Neutrophil (primary cell): Measurements from ENCODE around the gene F2RL2.

Experiments
- H3K27ac ChIP-seq: fragments of 200-600 bp; sonication (generic); 2 replicates; pipeline ENCODE4 v1.5.1; 2016; ENCODE audit warnings: mild to moderate bottlenecking, moderate library complexity
- H3K27me3 ChIP-seq: fragments of 200-600 bp; sonication (generic); 2 replicates; pipeline ENCODE4 v1.6.0; 2016; ENCODE audit warnings: mild to moderate bottlenecking
- H3K36me3 ChIP-seq: fragments of 200-600 bp; sonication (generic); 2 replicates; pipeline ENCODE4 v1.5.1; 2017
- H3K4me1 ChIP-seq, 2 experiments: fragments of 200-600 bp in 1 of 2; sonication (generic) in 1 of 2; 1 replicate in 1 of 2; 2 replicates in 1 of 2; pipeline versions ENCODE4 v1.5.1 to v1.6.1; 2013 to 2016; ENCODE audit warnings: low read depth in 1 of 2, low read length in 1 of 2, mild to moderate bottlenecking in 1 of 2, moderate library complexity in 1 of 2; ENCODE audit not compliant: control insufficient read depth in 1 of 2, insufficient read depth in 1 of 2
- H3K4me3 ChIP-seq, 2 experiments: fragments of 200-600 bp in 1 of 2; sonication (generic) in 1 of 2; 1 replicate in 1 of 2; 2 replicates in 1 of 2; pipeline ENCODE4 v1.5.1; 2013 to 2016; ENCODE audit warnings: low read depth in 1 of 2, low read length in 1 of 2, mild to moderate bottlenecking in 1 of 2, moderate library complexity in 1 of 2
- H3K9me3 ChIP-seq: fragments of 200-600 bp; sonication (generic); 2 replicates; pipeline ENCODE4 v1.5.1; 2016
- TF ChIP-seq, protein P1 (sequence below): fragments of 200-600 bp; sonication (generic); IDR thresholded peaks from 2 replicates; pipeline ENCODE4 v1.5.1; 2016; ENCODE audit warnings: antibody characterized with exemption

F2RL2 gene

DNA sequence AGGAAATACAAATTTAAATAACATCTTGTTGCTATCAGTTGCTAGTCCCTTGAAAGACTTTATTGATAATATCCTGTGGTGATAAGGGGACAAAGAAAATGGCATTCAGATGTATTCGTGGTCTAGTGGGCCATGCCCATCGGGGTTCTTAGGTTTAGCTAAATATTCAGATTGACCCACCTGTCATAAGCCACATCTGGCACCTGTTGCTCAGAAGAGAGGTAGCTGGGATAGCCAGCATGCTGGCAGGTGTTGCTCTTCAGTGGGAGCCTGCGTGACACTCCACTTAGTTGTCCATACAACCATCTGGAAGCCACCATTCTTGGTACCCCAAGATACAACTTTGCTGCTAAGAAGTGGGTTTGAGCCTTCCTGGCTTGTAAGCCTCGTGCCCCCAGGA, 36.7 kb downstream of the F2RL2 start:
- no peak overlapping the region for H3K27ac ChIP-seq
- H3K4me3 ChIP-seq = no peak overlapping the region
- H3K9me3 ChIP-seq = no peaks in the 10 kb centered on the region
- TF ChIP-seq, protein P1, sequence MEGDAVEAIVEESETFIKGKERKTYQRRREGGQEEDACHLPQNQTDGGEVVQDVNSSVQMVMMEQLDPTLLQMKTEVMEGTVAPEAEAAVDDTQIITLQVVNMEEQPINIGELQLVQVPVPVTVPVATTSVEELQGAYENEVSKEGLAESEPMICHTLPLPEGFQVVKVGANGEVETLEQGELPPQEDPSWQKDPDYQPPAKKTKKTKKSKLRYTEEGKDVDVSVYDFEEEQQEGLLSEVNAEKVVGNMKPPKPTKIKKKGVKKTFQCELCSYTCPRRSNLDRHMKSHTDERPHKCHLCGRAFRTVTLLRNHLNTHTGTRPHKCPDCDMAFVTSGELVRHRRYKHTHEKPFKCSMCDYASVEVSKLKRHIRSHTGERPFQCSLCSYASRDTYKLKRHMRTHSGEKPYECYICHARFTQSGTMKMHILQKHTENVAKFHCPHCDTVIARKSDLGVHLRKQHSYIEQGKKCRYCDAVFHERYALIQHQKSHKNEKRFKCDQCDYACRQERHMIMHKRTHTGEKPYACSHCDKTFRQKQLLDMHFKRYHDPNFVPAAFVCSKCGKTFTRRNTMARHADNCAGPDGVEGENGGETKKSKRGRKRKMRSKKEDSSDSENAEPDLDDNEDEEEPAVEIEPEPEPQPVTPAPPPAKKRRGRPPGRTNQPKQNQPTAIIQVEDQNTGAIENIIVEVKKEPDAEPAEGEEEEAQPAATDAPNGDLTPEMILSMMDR = no peak
- no peaks in the 10 kb centered on the region for H3K27me3 ChIP-seq
- peaks cover 36% of the 10 kb centered on the region for H3K36me3 ChIP-seq
- H3K4me1 ChIP-seq = no peaks in the 10 kb centered on the region

DNA sequence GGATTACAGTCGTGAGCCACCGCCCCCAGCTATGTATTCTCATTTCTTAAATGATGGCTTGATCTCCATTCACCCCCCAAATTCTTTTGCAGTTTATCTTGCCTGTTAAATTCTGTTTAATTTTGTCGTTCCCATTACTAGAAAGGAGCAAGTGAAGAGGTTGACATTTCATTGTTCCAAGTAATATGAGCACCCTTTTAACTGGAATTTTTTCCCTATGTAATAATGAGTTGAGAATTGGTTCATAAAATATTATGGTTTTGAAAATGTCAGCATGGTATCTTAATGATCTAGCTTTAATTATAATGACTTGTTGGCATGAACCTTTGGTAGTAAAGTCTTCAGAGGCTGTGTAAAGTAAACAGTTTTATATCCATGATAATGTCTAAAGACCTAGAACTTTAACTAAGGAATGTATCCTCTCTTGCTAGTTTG, 37.4 kb downstream of the F2RL2 start:
- no peak overlapping the region for H3K4me3 ChIP-seq
- H3K9me3 ChIP-seq = no peaks in the 10 kb centered on the region
- H3K27me3 ChIP-seq = no peaks in the 10 kb centered on the region
- TF ChIP-seq, protein P1 = no peak
- H3K4me1 ChIP-seq = no peaks in the 10 kb centered on the region
- peaks cover 28% of the 10 kb centered on the region for H3K36me3 ChIP-seq
- H3K27ac ChIP-seq = no peak overlapping the region

DNA sequence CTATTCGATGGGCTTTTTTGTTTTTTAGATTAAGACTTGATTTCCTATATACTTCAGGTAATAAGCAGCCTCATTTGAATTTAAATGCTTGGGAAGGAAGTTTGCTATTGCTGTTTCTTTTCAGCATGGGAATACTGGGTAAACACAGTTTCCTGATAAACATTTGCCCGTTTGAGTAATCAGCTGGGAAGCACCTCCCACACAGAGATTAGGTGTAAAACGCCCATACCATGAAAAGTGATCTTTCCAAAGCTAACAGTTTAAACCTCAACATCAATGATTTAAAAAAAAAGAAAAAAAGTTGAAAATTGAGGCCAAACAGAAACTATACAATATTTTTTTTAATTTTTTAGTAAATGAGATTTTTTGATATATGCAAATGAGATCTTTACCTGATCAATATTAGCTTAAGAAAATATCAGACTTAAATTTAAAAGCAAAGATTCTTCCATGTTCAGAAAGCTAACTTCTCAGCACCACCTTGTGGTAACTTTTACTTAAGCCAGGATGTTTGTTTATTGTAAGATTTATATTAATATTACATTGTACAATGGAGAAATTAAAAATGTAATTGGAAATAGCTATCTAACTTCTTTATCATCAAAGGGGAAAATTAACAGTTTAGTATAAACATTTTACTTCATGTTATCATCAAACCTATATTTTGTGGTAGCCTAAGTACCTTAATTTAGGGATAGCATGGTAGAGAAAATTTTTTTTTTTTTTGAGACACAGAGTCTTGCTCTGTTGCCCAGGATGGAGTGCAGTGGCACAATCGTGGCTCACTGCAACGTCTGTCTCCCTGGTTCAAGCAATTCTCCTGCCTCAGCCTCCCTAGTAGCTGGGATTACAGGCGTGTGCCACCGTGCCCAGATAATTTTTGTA, 39.8 kb downstream of the F2RL2 start:
- Histone ChIP-seq H3K36me3 (peaks cover 13% of the 10 kb centered on the region), H3K27me3 (no peaks in the 10 kb centered on the region), H3K4me1 (no peaks in the 10 kb centered on the region), H3K9me3 (no peaks in the 10 kb centered on the region), H3K4me3 (no peak overlapping the region), H3K27ac (no peak overlapping the region)
- TF ChIP-seq, protein P1 = no peak

DNA sequence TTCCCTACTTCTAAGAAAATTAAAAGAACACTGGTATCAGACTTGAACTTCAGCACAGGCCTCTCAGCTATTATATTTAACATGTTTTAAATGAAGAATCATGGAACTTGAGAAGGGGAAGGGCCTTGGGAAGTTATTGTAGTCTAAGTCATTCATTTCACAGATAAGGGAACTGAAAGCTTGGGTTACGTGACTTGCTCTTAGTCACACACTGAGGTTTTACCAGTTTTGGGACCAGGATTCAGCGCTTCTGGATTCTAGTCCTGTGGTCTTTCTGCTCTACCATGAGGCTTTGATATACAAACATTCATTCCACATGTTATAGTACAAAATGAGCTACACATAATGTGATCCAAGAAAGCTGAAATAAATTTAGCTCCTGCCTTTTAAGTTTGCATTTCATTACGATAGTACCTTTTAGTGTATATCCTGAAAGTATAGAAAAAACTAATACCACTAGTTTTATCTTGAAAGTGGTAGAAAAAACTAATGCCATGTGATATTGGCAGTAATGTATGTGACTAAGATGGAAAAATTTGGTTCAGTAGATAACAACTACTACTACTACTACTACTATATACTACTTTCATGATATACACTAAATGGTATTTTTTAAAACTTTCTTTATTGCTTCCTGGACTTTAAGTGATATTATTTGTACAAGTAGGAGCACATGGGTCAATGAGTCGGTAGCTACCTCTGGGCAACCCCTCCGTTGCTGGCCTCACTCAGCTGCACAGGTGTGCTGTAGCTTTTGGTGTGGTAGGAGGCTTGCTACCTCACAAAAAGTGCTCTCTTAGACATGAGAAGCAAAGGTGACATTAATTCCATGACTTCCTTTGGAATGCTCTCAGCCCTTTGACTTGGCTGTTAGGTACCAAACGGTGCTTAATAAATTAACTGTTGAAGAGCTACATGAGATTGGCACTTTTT, 40.7 kb downstream of the F2RL2 start:
- Histone ChIP-seq H3K27me3 (no peaks in the 10 kb centered on the region), H3K4me3 (no peak overlapping the region)

DNA sequence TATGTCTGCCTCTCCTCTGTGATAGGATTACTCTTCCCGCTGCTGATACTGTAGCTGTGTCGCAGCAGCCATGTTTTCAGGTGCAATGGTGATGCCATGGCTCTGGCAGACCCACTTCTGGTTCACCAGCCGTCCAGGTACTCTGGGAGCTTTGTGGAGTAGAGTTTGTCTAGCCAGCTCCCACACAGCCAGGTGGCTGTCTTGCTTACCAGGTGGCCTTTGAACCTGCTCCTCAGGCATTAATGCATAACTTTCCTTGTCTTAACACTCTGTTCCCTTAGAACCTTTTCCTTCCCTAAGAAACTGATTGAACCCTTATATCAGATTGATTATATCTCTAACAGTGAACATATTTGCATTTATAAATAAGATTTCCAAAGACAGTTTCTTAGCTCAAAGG, 42.2 kb downstream of the F2RL2 start:
- H3K4me1 ChIP-seq = no peaks in the 10 kb centered on the region
- TF ChIP-seq, protein P1 = no peak
- H3K4me3 ChIP-seq = no peak overlapping the region
- H3K9me3 ChIP-seq = no peaks in the 10 kb centered on the region
- H3K36me3 ChIP-seq = peaks cover 16% of the 10 kb centered on the region
- H3K27me3 ChIP-seq = no peaks in the 10 kb centered on the region
- H3K27ac ChIP-seq = no peak overlapping the region

More for the DNA sequence above, 40.7 kb downstream of the F2RL2 start:
- TF ChIP-seq, protein P1 = no peak
- no peaks in the 10 kb centered on the region for H3K4me1 ChIP-seq
- H3K9me3 ChIP-seq = no peaks in the 10 kb centered on the region
- H3K36me3 ChIP-seq = peaks cover 13% of the 10 kb centered on the region
- H3K27ac ChIP-seq = no peak overlapping the region
